ENCODE results near the gene ADAMTS13.

ADAMTS13 gene

GRCh38 chr9:133428617-133429101 lies 6.5 kb downstream of the ADAMTS13 start:
- H3K9me3 ChIP-seq (ENCODE audit: insufficient read depth, low read length), result no peaks in the 10 kb centered on the region
- no peak overlapping the region for H3K4me3 ChIP-seq (ENCODE audit: insufficient read depth, low read length, poor library complexity, severe bottlenecking)
- no peaks in the 10 kb centered on the region for H3K36me3 ChIP-seq (ENCODE audit: low read length)
- H3K9me2 ChIP-seq (replicated peaks; ENCODE audit: insufficient read depth, low read length), result no peaks in the 10 kb centered on the region
- H4K20me1 ChIP-seq (ENCODE audit: low read depth, low read length), result no peaks in the 10 kb centered on the region
- no peak overlapping the region for H2AFZ ChIP-seq (ENCODE audit: low read depth, low read length, severe bottlenecking)
- no peak for TF ChIP-seq EZH2phosphoT487 (conservative IDR thresholded peaks at IDR 0.05; ENCODE audit: low read length)
- no peak for TF ChIP-seq CTCF (IDR thresholded peaks at IDR 0.05; ENCODE audit: insufficient read depth, low read length, poor library complexity, severe bottlenecking)
- H3K9ac ChIP-seq (ENCODE audit: low read length), result no peak overlapping the region
- H3K27ac ChIP-seq (ENCODE audit: low read depth, low read length), result no peak overlapping the region
- no peaks in the 10 kb centered on the region for H3F3A ChIP-seq (ENCODE audit: insufficient read depth)
- H3K27me3 ChIP-seq (ENCODE audit: low read length), result no peaks in the 10 kb centered on the region
- H3K4me2 ChIP-seq (ENCODE audit: low read depth, low read length, poor library complexity, severe bottlenecking), result no peak overlapping the region
- H3K79me2 ChIP-seq (ENCODE audit: insufficient read depth, low read length), result no peaks in the 10 kb centered on the region

- no peak overlapping the region for H2AFZ ChIP-seq (ENCODE audit: low read depth, low read length, severe bottlenecking)
- no peaks in the 10 kb centered on the region for H3K9me2 ChIP-seq (replicated peaks; ENCODE audit: insufficient read depth, low read length)
- no peaks in the 10 kb centered on the region for H3F3A ChIP-seq (ENCODE audit: insufficient read depth)
- no peak overlapping the region for H3K4me3 ChIP-seq (ENCODE audit: insufficient read depth, low read length, poor library complexity, severe bottlenecking)
- no peaks in the 10 kb centered on the region for H3K36me3 ChIP-seq (ENCODE audit: low read length)
- H3K9me3 ChIP-seq (ENCODE audit: insufficient read depth, low read length), result no peaks in the 10 kb centered on the region
- no peak overlapping the region for H3K4me2 ChIP-seq (ENCODE audit: low read depth, low read length, poor library complexity, severe bottlenecking)
- H3K27ac ChIP-seq (ENCODE audit: low read depth, low read length), result no peak overlapping the region
- no peak overlapping the region for H3K9ac ChIP-seq (ENCODE audit: low read length)
- no peaks in the 10 kb centered on the region for H3K27me3 ChIP-seq (ENCODE audit: low read length)
- no peaks in the 10 kb centered on the region for H3K79me2 ChIP-seq (ENCODE audit: insufficient read depth, low read length)
- H4K20me1 ChIP-seq (ENCODE audit: low read depth, low read length), result no peaks in the 10 kb centered on the region
- TF ChIP-seq EZH2phosphoT487 (conservative IDR thresholded peaks at IDR 0.05; ENCODE audit: low read length) (no peak), CTCF (IDR thresholded peaks at IDR 0.05; ENCODE audit: insufficient read depth, low read length, poor library complexity, severe bottlenecking) (no peak)
Measured at GRCh38 chr9:133429214-133429613, 7.0 kb downstream of the ADAMTS13 start.

GRCh38 chr9:133429641-133430161 lies 7.5 kb downstream of the ADAMTS13 start:
- Histone ChIP-seq H3K36me3 (ENCODE audit: low read length) (no peaks in the 10 kb centered on the region), H3K27me3 (ENCODE audit: low read length) (no peaks in the 10 kb centered on the region), H3K4me2 (ENCODE audit: low read depth, low read length, poor library complexity, severe bottlenecking) (no peak overlapping the region), H3K9me2 (replicated peaks; ENCODE audit: insufficient read depth, low read length) (no peaks in the 10 kb centered on the region), H3K9ac (ENCODE audit: low read length) (no peak overlapping the region), H3F3A (ENCODE audit: insufficient read depth) (no peaks in the 10 kb centered on the region), H2AFZ (ENCODE audit: low read depth, low read length, severe bottlenecking) (no peak overlapping the region), H3K27ac (ENCODE audit: low read depth, low read length) (no peak overlapping the region), H4K20me1 (ENCODE audit: low read depth, low read length) (no peaks in the 10 kb centered on the region), H3K4me3 (ENCODE audit: insufficient read depth, low read length, poor library complexity, severe bottlenecking) (no peak overlapping the region), H3K79me2 (ENCODE audit: insufficient read depth, low read length) (no peaks in the 10 kb centered on the region), H3K9me3 (ENCODE audit: insufficient read depth, low read length) (no peaks in the 10 kb centered on the region)
- no peak for TF ChIP-seq CTCF (IDR thresholded peaks at IDR 0.05; ENCODE audit: insufficient read depth, low read length, poor library complexity, severe bottlenecking)
- TF ChIP-seq EZH2phosphoT487 (conservative IDR thresholded peaks at IDR 0.05; ENCODE audit: low read length), result no peak
